GM13976 (cell line): ENCODE measurements around the gene CA14.

Source experiments
- DNase-seq: peaks from one replicate; pipeline ENCODE4 v3.0.0; 2012; ENCODE audit warnings: low spot score
- CTCF ChIP-seq: IDR thresholded peaks from 2 replicates; pipeline ENCODE4 v1.5.1; 2012; ENCODE audit warnings: borderline replicate concordance, mild to moderate bottlenecking; ENCODE audit not compliant: insufficient read depth; ENCODE audit errors: extremely low read depth, missing control alignments, control extremely low read depth
- in situ Hi-C: fragments of 300-500 bp; cut with MboI; formaldehyde crosslinking; loops from one replicate; pipeline ENCODE4 v1.12.0; 2022; ENCODE audit warnings: low sequenced_read_pairs, mixed read lengths, inconsistent platforms; ENCODE audit not compliant: unreplicated experiment

CA14 gene

GRCh38 chr1:150237746-150238145, 19.8 kb upstream of the CA14 start:
- no peak for DNase-seq
- no peak for TF ChIP-seq CTCF
- in situ Hi-C loops, result no loop called here

GRCh38 chr1:150243003-150243402, 14.6 kb upstream of the CA14 start:
- in situ Hi-C loops, result no loop called here
- DNase-seq, result no peak
- TF ChIP-seq CTCF, result no peak

- no peak for TF ChIP-seq CTCF
- no peak for DNase-seq
- in situ Hi-C loops, result no loop called here
Observed at GRCh38 chr1:150249936-150250335, 7.6 kb upstream of the CA14 start.

- no peak for TF ChIP-seq CTCF
- in situ Hi-C loops, result no loop called here
- no peak for DNase-seq
Observed at GRCh38 chr1:150256198-150256553, 1.4 kb upstream of the CA14 start.

GRCh38 chr1:150256554-150257341, 826 bp upstream of the CA14 start:
- DNase-seq, result no peak
- TF ChIP-seq CTCF, result no peak
- in situ Hi-C loops, result no loop called here

GRCh38 chr1:150259217-150259616, 1.6 kb downstream of the CA14 start:
- in situ Hi-C loops, result no loop called here
- no peak for TF ChIP-seq CTCF

More at GRCh38 chr1:150259217-150259616, 1.6 kb downstream of the CA14 start:
- DNase-seq, result no peak
